Aorta (tissue), 5 donors: ENCODE measurements around the gene ELF5. TPM values are rescaled to one million over a fixed set of nuclear protein-coding genes. Genes with fewer than 3 reads are reported as not detected.

Experiments used
- ATAC-seq: fragments of 200-7000 bp; cut with Tn5 transposase; one replicate; pipeline ENCODE4 v1.9.1; 2022; ENCODE audit warnings: moderate library complexity; ENCODE audit not compliant: low FRiP score
- DNase-seq, 2 donors: peaks; one replicate each; pipeline ENCODE4 v3.0.0-alpha.2; 2020
- H3K27ac ChIP-seq, 2 donors: one replicate each; pipeline ENCODE4 v1.5.1; 2013; ENCODE audit warnings: low read length in 2 of 2, mild to moderate bottlenecking in 2 of 2, moderate library complexity in 2 of 2, control low read depth in 1 of 2, inconsistent platforms in 1 of 2, low read depth in 1 of 2
- H3K27me3 ChIP-seq, 2 donors: one replicate each; pipeline ENCODE4 v1.6.1; 2013; ENCODE audit warnings: control low read depth in 1 of 2, low read length in 1 of 2, mild to moderate bottlenecking in 1 of 2, moderate library complexity in 1 of 2; ENCODE audit not compliant: insufficient read depth in 2 of 2, control insufficient read depth in 1 of 2
- H3K36me3 ChIP-seq, 2 donors: one replicate each; pipeline ENCODE4 v1.6.1; 2013; ENCODE audit warnings: control low read depth in 1 of 2, low read length in 1 of 2, mild to moderate bottlenecking in 1 of 2; ENCODE audit not compliant: insufficient read depth in 2 of 2, control insufficient read depth in 1 of 2
- H3K4me1 ChIP-seq, 2 donors: one replicate each; pipeline ENCODE4 v1.6.1; 2013; ENCODE audit warnings: low read length in 2 of 2, control low read depth in 1 of 2, mild to moderate bottlenecking in 1 of 2, moderate library complexity in 1 of 2; ENCODE audit not compliant: insufficient read depth in 2 of 2, control insufficient read depth in 1 of 2
- H3K4me3 ChIP-seq, 2 donors: one replicate each; pipeline ENCODE4 v1.5.1; 2013; ENCODE audit warnings: low read length in 2 of 2, control low read depth in 1 of 2, mild to moderate bottlenecking in 1 of 2
- H3K9me3 ChIP-seq: one replicate; pipeline ENCODE4 v1.6.1; 2013; ENCODE audit warnings: mild to moderate bottlenecking, low read length; ENCODE audit not compliant: control insufficient read depth
- WGBS, 2 donors: extraction: QIAGEN DNeasy Blood & Tissue Kit; methylation state at CpG; one replicate each; pipeline ENCODE4 v1.1.7; 2013; 5-methylcytosine and 5-hydroxymethylcytosine counted together
- intact Hi-C, 2 donors: fragments of 100-400 bp; cut with DNase I; formaldehyde crosslinking; loops; one replicate each; pipeline versions ENCODE4 v1.14.2 to v1.15.0; 2022
- polyA plus RNA-seq, 2 donors: library from polyadenylated mRNA; stranded (reverse); fragments of 200-250 nt; gene quantifications; one replicate each; pipeline ENCODE4 v1.2.3, GENCODE V29; 2013
- total RNA-seq, 2 donors: library from RNA; stranded (reverse); fragmentation: NEBNext Ultra II Directional; extraction: Animal tissue kit (Norgen Biotek cat#: 25700); gene quantifications; one replicate each; pipeline ENCODE4 v1.2.1, GENCODE V29; 2021
- donor health status: healthy with polysubstance abuse.
- donor health status: Bipolar disorder and iron deficiency.
- donor health status: DM: no; HTN: no; CAD: no.
- donor health status: DM: no; HTN: no; CAD: no.
- donor health status: DM: yes; HTN: yes; CAD: no.

The ELF5 gene
- total and polyA plus RNA-seq, 4 donors: not detected

- intact Hi-C loops: no loop called here
- H3K27me3 ChIP-seq: no peaks in the 10 kb centered on the region
- no peaks in the 10 kb centered on the region for H3K36me3 ChIP-seq
- ATAC-seq (no peak), DNase-seq (no peak)
- no peak overlapping the region for H3K27ac ChIP-seq
- no peaks in the 10 kb centered on the region for H3K9me3 ChIP-seq
- no peaks in the 10 kb centered on the region for H3K4me1 ChIP-seq
- H3K4me3 ChIP-seq: no peak overlapping the region
- 82 to 86% methylated on average over 7 of the region's 7 CpGs for WGBS, 2 donors
Measured at GRCh38 chr11:34514597-34514996, 1.0 kb upstream of the ELF5 start.

GRCh38 chr11:34512840-34513681 lies 533 bp downstream of the ELF5 start:
- intact Hi-C loops: no loop called here
- Histone ChIP-seq H3K4me3 (no peak overlapping the region), H3K36me3 (no peaks in the 10 kb centered on the region), H3K9me3 (no peaks in the 10 kb centered on the region), H3K4me1 (no peaks in the 10 kb centered on the region), H3K27me3 (no peaks in the 10 kb centered on the region), H3K27ac (no peak overlapping the region)
- no peak for DNase-seq
- ATAC-seq: no peak
- 61 to 71% methylated on average over 24 of the region's 24 CpGs for WGBS, 2 donors

- no peak overlapping the region for H3K27ac ChIP-seq
- WGBS, 2 donors: 98 to 99% methylated on average over 2 of the region's 2 CpGs
- ATAC-seq: no peak
- no peaks in the 10 kb centered on the region for H3K9me3 ChIP-seq
- H3K36me3 ChIP-seq: no peaks in the 10 kb centered on the region
- intact Hi-C loops: no loop called here
- no peaks in the 10 kb centered on the region for H3K27me3 ChIP-seq
- DNase-seq: no peak
- no peaks in the 10 kb centered on the region for H3K4me1 ChIP-seq
- H3K4me3 ChIP-seq: no peak overlapping the region
Measured at GRCh38 chr11:34510673-34511072, 2.9 kb downstream of the ELF5 start.

GRCh38 chr11:34510218-34510617 lies 3.4 kb downstream of the ELF5 start:
- Histone ChIP-seq H3K36me3 (no peaks in the 10 kb centered on the region), H3K4me1 (no peaks in the 10 kb centered on the region), H3K27ac (no peak overlapping the region), H3K4me3 (no peak overlapping the region), H3K9me3 (no peaks in the 10 kb centered on the region), H3K27me3 (no peaks in the 10 kb centered on the region)
- intact Hi-C loops: no loop called here
- ATAC-seq: no peak
- no peak for DNase-seq

GRCh38 chr11:34509336-34509876 lies 4.2 kb downstream of the ELF5 start:
- no peaks in the 10 kb centered on the region for H3K4me1 ChIP-seq
- WGBS, 2 donors: 25 to 26% methylated on average over 5 of the region's 5 CpGs
- no peaks in the 10 kb centered on the region for H3K9me3 ChIP-seq
- intact Hi-C loops: no loop called here
- H3K36me3 ChIP-seq: no peaks in the 10 kb centered on the region
- no peak for ATAC-seq
- H3K27me3 ChIP-seq: no peaks in the 10 kb centered on the region
- no peak overlapping the region for H3K27ac ChIP-seq
- DNase-seq: no peak
- no peak overlapping the region for H3K4me3 ChIP-seq

- WGBS, 2 donors: 42 to 49% methylated on average over 2 of the region's 2 CpGs
Measured at GRCh38 chr11:34508524-34508923, 5.1 kb downstream of the ELF5 start.

GRCh38 chr11:34507610-34508009 lies 6.0 kb downstream of the ELF5 start:
- intact Hi-C loops: no loop called here
- H3K9me3 ChIP-seq: no peaks in the 10 kb centered on the region
- H3K4me3 ChIP-seq: no peak overlapping the region
- WGBS, 2 donors: 55 to 69% methylated on average over 5 of the region's 5 CpGs
- no peaks in the 10 kb centered on the region for H3K27me3 ChIP-seq
- DNase-seq (no peak), ATAC-seq (no peak)
- H3K4me1 ChIP-seq: no peaks in the 10 kb centered on the region
- no peaks in the 10 kb centered on the region for H3K36me3 ChIP-seq
- H3K27ac ChIP-seq: no peak overlapping the region

More at GRCh38 chr11:34508524-34508923, 5.1 kb downstream of the ELF5 start:
- Histone ChIP-seq H3K36me3 (no peaks in the 10 kb centered on the region), H3K4me1 (no peaks in the 10 kb centered on the region), H3K9me3 (no peaks in the 10 kb centered on the region), H3K27me3 (no peaks in the 10 kb centered on the region), H3K4me3 (no peak overlapping the region), H3K27ac (no peak overlapping the region)
- DNase-seq (no peak), ATAC-seq (no peak)
- intact Hi-C loops: no loop called here

- no peaks in the 10 kb centered on the region for H3K36me3 ChIP-seq
- intact Hi-C loops: no loop called here
- no peak overlapping the region for H3K27ac ChIP-seq
- H3K27me3 ChIP-seq: no peaks in the 10 kb centered on the region
- no peak overlapping the region for H3K4me3 ChIP-seq
- DNase-seq: no peak
- H3K9me3 ChIP-seq: no peaks in the 10 kb centered on the region
- no peaks in the 10 kb centered on the region for H3K4me1 ChIP-seq
- 77 to 95% methylated on average over 6 of the region's 6 CpGs for WGBS, 2 donors
- no peak for ATAC-seq
Measured at GRCh38 chr11:34507156-34507555, 6.4 kb downstream of the ELF5 start.

GRCh38 chr11:34505874-34506273 lies 7.7 kb downstream of the ELF5 start:
- WGBS, 2 donors: 76 to 85% methylated on average over 5 of the region's 5 CpGs
- ATAC-seq: no peak

More at GRCh38 chr11:34505874-34506273, 7.7 kb downstream of the ELF5 start:
- intact Hi-C loops: no loop called here
- Histone ChIP-seq H3K36me3 (no peaks in the 10 kb centered on the region), H3K27me3 (no peaks in the 10 kb centered on the region), H3K4me3 (no peak overlapping the region), H3K27ac (no peak overlapping the region), H3K9me3 (no peaks in the 10 kb centered on the region), H3K4me1 (no peaks in the 10 kb centered on the region)
- DNase-seq: no peak
